Measurements from ENCODE around the gene EHF.
A peak's percentile ranks its signal among the peaks of the same experiment; 100 is the strongest.
"Not testable (repeated sequence)": the region's sequence is repeated elsewhere in the genome, so short reads cannot be mapped to it uniquely, and the experiment has no call there.

The EHF gene

GRCh38 chr11:34620820-34621792 is at the start of gene EHF:
Gene EHF, plus strand, starts transcription at chr11:34621093. Its CDS starts 21,538 bp downstream, at chr11:34642631.
- DNase-seq = no peak

GRCh38 chr11:34573537-34573936 is 47.4 kb upstream of the EHF start:
- DNase-seq = no peak

GRCh38 chr11:34575261-34575660 is 45.6 kb upstream of the EHF start:
- DNase-seq = no peak

GRCh38 chr11:34575671-34576070 is 45.2 kb upstream of the EHF start:
- DNase-seq = no peak

- no peak for DNase-seq
These were observed 44.6 kb upstream of the EHF start for GRCh38 chr11:34576331-34576730.

- DNase-seq = no peak
These were observed 37.1 kb upstream of the EHF start for GRCh38 chr11:34583818-34584217.

- DNase-seq = no peak
These were observed 35.6 kb upstream of the EHF start for GRCh38 chr11:34585304-34585734.

GRCh38 chr11:34585735-34586487 is 35.0 kb upstream of the EHF start:
- peak; percentile 41 for DNase-seq

GRCh38 chr11:34586488-34587281 is 34.2 kb upstream of the EHF start:
- DNase-seq = no peak

GRCh38 chr11:34587282-34587677 is 33.6 kb upstream of the EHF start:
- DNase-seq = no peak

GRCh38 chr11:34588023-34588422 is 32.9 kb upstream of the EHF start:
- DNase-seq = no peak

GRCh38 chr11:34588701-34589100 is 32.2 kb upstream of the EHF start:
- no peak for DNase-seq

- DNase-seq = not testable (repeated sequence)
These were observed 31.7 kb upstream of the EHF start for GRCh38 chr11:34589177-34589576.

- DNase-seq = no peak
These were observed 27.8 kb upstream of the EHF start for GRCh38 chr11:34593085-34593484.

- DNase-seq = no peak
These were observed 26.3 kb upstream of the EHF start for GRCh38 chr11:34594603-34595002.

GRCh38 chr11:34595391-34595790 is 25.5 kb upstream of the EHF start:
- DNase-seq = no peak

- no peak for DNase-seq
These were observed 24.8 kb upstream of the EHF start for GRCh38 chr11:34595960-34596644.

GRCh38 chr11:34599406-34599945 is 21.4 kb upstream of the EHF start:
- no peak for DNase-seq

- DNase-seq = no peak
These were observed 20.4 kb upstream of the EHF start for GRCh38 chr11:34600339-34601084.

- no peak for DNase-seq
These were observed 19.8 kb upstream of the EHF start for GRCh38 chr11:34601085-34601444.

- DNase-seq = no peak
These were observed 19.3 kb upstream of the EHF start for GRCh38 chr11:34601609-34602008.
